ENCODE results near the gene BTF3L4. TPM values are rescaled to one million over a fixed set of nuclear protein-coding genes. Genes with fewer than 3 reads are reported as not detected.

Gene BTF3L4
- total RNA-seq, 1 experiment from 2014 or later: 106 TPM

DNA sequence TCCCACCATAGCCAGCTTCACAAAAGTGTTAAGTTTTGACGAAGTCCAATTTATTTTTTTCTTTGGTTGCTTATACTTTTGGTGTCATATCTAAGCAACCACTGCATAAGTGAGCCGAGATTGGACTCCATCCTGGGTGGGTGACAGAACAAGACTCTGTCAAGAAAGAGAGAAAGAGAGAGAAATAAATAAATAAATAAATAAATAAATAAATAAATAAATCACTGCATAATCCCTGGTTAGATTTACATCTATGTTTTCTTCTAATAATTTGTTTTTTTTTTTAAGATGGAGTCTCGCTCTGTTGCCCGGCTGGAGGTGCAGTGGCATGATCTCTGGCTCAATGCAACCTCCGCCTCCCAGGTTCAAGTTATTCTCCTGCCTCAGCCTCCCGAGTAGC, 67.5 kb downstream of the BTF3L4 start:
- Histone ChIP-seq H4K20me1 (ENCODE audit: control insufficient read depth, insufficient read depth, insufficient read length) (no peaks in the 10 kb centered on the region), H2BK5ac (ENCODE audit: insufficient read length, low read length) (no peak overlapping the region), H3K79me1 (ENCODE audit: insufficient read depth, low read depth, low read length, poor library complexity, severe bottlenecking) (no peaks in the 10 kb centered on the region), H3K9ac (ENCODE audit: extremely low read depth, insufficient read length, low read length) (no peak overlapping the region), H3K27ac (ENCODE audit: insufficient read length, low read depth, low read length) (no peak overlapping the region), H2AK5ac (ENCODE audit: insufficient read length, low read length) (no peak overlapping the region), H3K23me2 (ENCODE audit: insufficient read length, low read depth, low read length, poor library complexity, severe bottlenecking) (no peaks in the 10 kb centered on the region), H3K4me2 (ENCODE audit: insufficient read depth, insufficient read length, low read length) (no peak overlapping the region), H3T11ph (ENCODE audit: low read length) (no peak overlapping the region), H4K5ac (ENCODE audit: insufficient read length, low read depth, low read length) (no peak overlapping the region), H2BK120ac (ENCODE audit: low read depth, low read length, poor library complexity, severe bottlenecking) (no peak overlapping the region), H2BK20ac (ENCODE audit: low read depth, low read length, poor library complexity, severe bottlenecking) (no peak overlapping the region), H3K4ac (ENCODE audit: low read depth, low read length) (no peak overlapping the region), H4K91ac (ENCODE audit: insufficient read length, low read depth, low read length) (no peak overlapping the region), H3K14ac (ENCODE audit: insufficient read depth, low read length) (no peak overlapping the region), H3K79me2 (ENCODE audit: insufficient read depth, low read length) (no peaks in the 10 kb centered on the region), H3K9me3 (ENCODE audit: control insufficient read depth, low read depth, low read length) (no peaks in the 10 kb centered on the region), H2BK12ac (ENCODE audit: insufficient read length, low read depth, low read length) (no peak overlapping the region), H2AFZ (ENCODE audit: low read length) (no peak overlapping the region), H3K4me1 (ENCODE audit: insufficient read depth, low read length) (no peaks in the 10 kb centered on the region), H3K18ac (ENCODE audit: insufficient read length, low read depth, low read length) (no peak overlapping the region), H2BK15ac (ENCODE audit: low read depth, low read length) (no peak overlapping the region), H3K23ac (ENCODE audit: insufficient read length, low read depth, low read length) (no peak overlapping the region), H4K8ac (replicated peaks; ENCODE audit: insufficient read length, low read depth, low read length) (no peak overlapping the region), H3K56ac (ENCODE audit: insufficient read length, low read depth, low read length) (no peak overlapping the region), H3K27me3 (ENCODE audit: insufficient read depth, low read length) (no peaks in the 10 kb centered on the region)
- Mint-ChIP-seq H3K9me3 (no peaks in the 10 kb centered on the region), H3K36me3 (ENCODE audit: insufficient read depth in 1 of 3, low read depth in 3 of 3) (no peaks in the 10 kb centered on the region), H3K4me1 (peaks cover 12 to 24% of the 10 kb centered on the region in 2 experiments), H3K27me3 (ENCODE audit: low read depth) (peaks cover 11% of the 10 kb centered on the region), H3K27ac (no peak overlapping the region), H3K4me3 (no peak overlapping the region)
- TF ChIP-seq, protein P1, sequence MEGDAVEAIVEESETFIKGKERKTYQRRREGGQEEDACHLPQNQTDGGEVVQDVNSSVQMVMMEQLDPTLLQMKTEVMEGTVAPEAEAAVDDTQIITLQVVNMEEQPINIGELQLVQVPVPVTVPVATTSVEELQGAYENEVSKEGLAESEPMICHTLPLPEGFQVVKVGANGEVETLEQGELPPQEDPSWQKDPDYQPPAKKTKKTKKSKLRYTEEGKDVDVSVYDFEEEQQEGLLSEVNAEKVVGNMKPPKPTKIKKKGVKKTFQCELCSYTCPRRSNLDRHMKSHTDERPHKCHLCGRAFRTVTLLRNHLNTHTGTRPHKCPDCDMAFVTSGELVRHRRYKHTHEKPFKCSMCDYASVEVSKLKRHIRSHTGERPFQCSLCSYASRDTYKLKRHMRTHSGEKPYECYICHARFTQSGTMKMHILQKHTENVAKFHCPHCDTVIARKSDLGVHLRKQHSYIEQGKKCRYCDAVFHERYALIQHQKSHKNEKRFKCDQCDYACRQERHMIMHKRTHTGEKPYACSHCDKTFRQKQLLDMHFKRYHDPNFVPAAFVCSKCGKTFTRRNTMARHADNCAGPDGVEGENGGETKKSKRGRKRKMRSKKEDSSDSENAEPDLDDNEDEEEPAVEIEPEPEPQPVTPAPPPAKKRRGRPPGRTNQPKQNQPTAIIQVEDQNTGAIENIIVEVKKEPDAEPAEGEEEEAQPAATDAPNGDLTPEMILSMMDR (conservative IDR thresholded peaks at IDR 0.05): no peak
- no CpG with 5 or more reads among the region's 6 CpGs for WGBS (ENCODE audit: extremely low coverage, insufficient read length, low lambda C conversion rate)
- DNase-seq: no peak

Data from H9 (cell line).